Esophagus muscularis mucosa (tissue), 4 donors: Measurements from ENCODE around the gene TOLLIP.

Source experiments
- EP300 ChIP-seq: sonication (generic); formaldehyde crosslinking; IDR thresholded peaks from one replicate; pipeline ENCODE4 v1.6.1; 2017; ENCODE audit warnings: antibody characterized with exemption
- POLR2AphosphoS5 ChIP-seq, 2 donors: sonication (generic); formaldehyde crosslinking; IDR thresholded peaks; one replicate each; pipeline ENCODE4 v1.6.1; 2017; ENCODE audit warnings: antibody characterized with exemption in 2 of 2
- TF ChIP-seq, protein P1 (sequence below), 3 experiments: fragments of 200-600 bp in 2 of 3; fragments of 450-650 bp in 1 of 3; sonication (generic) in 2 of 3; IDR thresholded peaks; one replicate each; pipeline ENCODE4 v1.5.1; 2017 to 2019; ENCODE audit warnings: antibody characterized with exemption in 3 of 3, mild to moderate bottlenecking in 2 of 3, moderate library complexity in 1 of 3

- TF ChIP-seq, protein P1, sequence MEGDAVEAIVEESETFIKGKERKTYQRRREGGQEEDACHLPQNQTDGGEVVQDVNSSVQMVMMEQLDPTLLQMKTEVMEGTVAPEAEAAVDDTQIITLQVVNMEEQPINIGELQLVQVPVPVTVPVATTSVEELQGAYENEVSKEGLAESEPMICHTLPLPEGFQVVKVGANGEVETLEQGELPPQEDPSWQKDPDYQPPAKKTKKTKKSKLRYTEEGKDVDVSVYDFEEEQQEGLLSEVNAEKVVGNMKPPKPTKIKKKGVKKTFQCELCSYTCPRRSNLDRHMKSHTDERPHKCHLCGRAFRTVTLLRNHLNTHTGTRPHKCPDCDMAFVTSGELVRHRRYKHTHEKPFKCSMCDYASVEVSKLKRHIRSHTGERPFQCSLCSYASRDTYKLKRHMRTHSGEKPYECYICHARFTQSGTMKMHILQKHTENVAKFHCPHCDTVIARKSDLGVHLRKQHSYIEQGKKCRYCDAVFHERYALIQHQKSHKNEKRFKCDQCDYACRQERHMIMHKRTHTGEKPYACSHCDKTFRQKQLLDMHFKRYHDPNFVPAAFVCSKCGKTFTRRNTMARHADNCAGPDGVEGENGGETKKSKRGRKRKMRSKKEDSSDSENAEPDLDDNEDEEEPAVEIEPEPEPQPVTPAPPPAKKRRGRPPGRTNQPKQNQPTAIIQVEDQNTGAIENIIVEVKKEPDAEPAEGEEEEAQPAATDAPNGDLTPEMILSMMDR (IDR thresholded peaks at IDR 0.05), result peak; percentile 16 to 69 (median 43)
- peak; percentile 91 to 94 for TF ChIP-seq POLR2AphosphoS5 (IDR thresholded peaks at IDR 0.05)
- TF ChIP-seq EP300, result no peak
These were observed at the start of gene TOLLIP for GRCh38 chr11:1309498-1310317.
